K562 (cell line): ENCODE results near the gene IREB2. TPM values are rescaled to one million over a fixed set of nuclear protein-coding genes. Genes with fewer than 3 reads are reported as not detected.

Experiments used
- ARNT ChIP-seq, 2 experiments: fragments of 450-650 bp; IDR thresholded peaks; 2 replicates each; pipeline ENCODE4 v1.6.1; 2016; ENCODE audit warnings: mild to moderate bottlenecking in 1 of 2
- BMI1 ChIP-seq: fragments of 150-350 bp; IDR thresholded peaks from 2 replicates; pipeline ENCODE4 v1.6.1; 2014; ENCODE audit warnings: low read length
- DDX20 ChIP-seq: fragments of 450-650 bp; IDR thresholded peaks from 2 replicates; pipeline ENCODE4 v1.6.1; 2016; ENCODE audit warnings: missing genetic modification characterization, low read depth, mild to moderate bottlenecking, missing compliant biosample characterization, moderate library complexity
- KLF1 ChIP-seq: fragments of 450-650 bp; IDR thresholded peaks from 2 replicates; pipeline ENCODE4 v1.6.1; 2016; ENCODE audit warnings: missing genetic modification characterization, missing compliant biosample characterization
- NR4A1 ChIP-seq, 2 experiments: fragments of 250-450 bp in 1 of 2; fragments of 450-650 bp in 1 of 2; sonication (Bioruptor Pico) in 1 of 2; IDR thresholded peaks; 2 replicates each; pipeline versions ENCODE4 v1.4.0 to v1.6.1; 2016 to 2020; ENCODE audit warnings: mild to moderate bottlenecking in 2 of 2, missing compliant biosample characterization in 1 of 2, missing genetic modification characterization in 1 of 2, moderate library complexity in 1 of 2
- SRF ChIP-seq, 2 experiments: fragments of 250-450, 450-650 bp in 1 of 2; sonication (Bioruptor Pico) in 1 of 2; sonication (generic) in 1 of 2; formaldehyde crosslinking; IDR thresholded peaks; 2 replicates each; pipeline versions ENCODE4 v1.5.0 to v1.5.1; 2020 to 2022; ENCODE audit warnings: mild to moderate bottlenecking in 1 of 2, missing genetic modification reagents in 1 of 2
- TEAD1 ChIP-seq, 2 experiments: fragments of 450-650 bp in 1 of 2; sonication (generic) in 1 of 2; formaldehyde crosslinking; IDR thresholded peaks; 2 replicates each; pipeline versions ENCODE4 v1.4.0 to v1.8.0; 2020 to 2022; ENCODE audit warnings: mild to moderate bottlenecking in 2 of 2, missing genetic modification reagents in 1 of 2
- ZFX ChIP-seq: sonication (generic); formaldehyde crosslinking; IDR thresholded peaks from 2 replicates; pipeline ENCODE4 v1.8.0; 2022; ENCODE audit warnings: mild to moderate bottlenecking, missing genetic modification reagents, moderate library complexity
- ZNF133 ChIP-seq: fragments of 250-450 bp; sonication (Bioruptor Pico); IDR thresholded peaks from 2 replicates; pipeline ENCODE4 v1.4.0; 2020; ENCODE audit warnings: mild to moderate bottlenecking
- polyA plus RNA-seq, 8 experiments: library from polyadenylated mRNA; depleted of rRNA in 4 of 8; stranded (reverse) in 5 of 8; unstranded in 3 of 8; fragments of >200 nt; fragmentation: Nextera tagmentation in 2 of 8; fragmentation: Illumina TruSeq in 1 of 8; extraction: Ambion mirVana in 2 of 8; extraction: Trizol in 1 of 8; gene quantifications; 2 replicates each; pipeline versions ENCODE4 v1.2.1 to v1.2.3, GENCODE V29; 2011 to 2014; ENCODE audit warnings: inconsistent platforms in 1 of 8, missing spikeins in 1 of 8
- total RNA-seq, 7 experiments: library from RNA; depleted of rRNA in 6 of 7; stranded (reverse); fragments of >200 nt in 6 of 7; fragmentation: Illumina TruSeq in 2 of 7; extraction: Trizol in 2 of 7; gene quantifications; 2 replicates each; pipeline versions ENCODE4 v1.2.1 to v1.2.3, GENCODE V29; 2011 to 2021; ENCODE audit warnings: low replicate concordance in 1 of 7
- TF ChIP-seq, protein P1 (sequence below): sonication (generic); formaldehyde crosslinking; IDR thresholded peaks from 2 replicates; pipeline ENCODE4 v1.8.1; 2023; ENCODE audit warnings: mild to moderate bottlenecking, missing genetic modification reagents
- TF ChIP-seq, protein P2 (sequence below): fragments of 450-650 bp; IDR thresholded peaks from 2 replicates; pipeline ENCODE4 v1.6.1; 2016; ENCODE audit warnings: borderline replicate concordance
- TF ChIP-seq, protein P3 (sequence below): fragments of 250-450 bp; sonication (Bioruptor Pico); IDR thresholded peaks from 2 replicates; pipeline ENCODE4 v1.4.0; 2020; ENCODE audit warnings: mild to moderate bottlenecking
- TF ChIP-seq, protein P4 (sequence below): sonication (generic); formaldehyde crosslinking; IDR thresholded peaks from 2 replicates; pipeline ENCODE4 v1.8.1; 2023; ENCODE audit warnings: mild to moderate bottlenecking, missing genetic modification reagents, moderate library complexity
- TF ChIP-seq, protein P5 (sequence below), 2 experiments: IDR thresholded peaks; 2 replicates each; pipeline ENCODE4 v1.6.1; 2012; ENCODE audit warnings: improper control_type of control experiment in 2 of 2, low read depth in 2 of 2, low read length in 2 of 2, borderline replicate concordance in 1 of 2

Gene IREB2
- total and polyA plus RNA-seq, 9 of the 15 experiments (the other 6 are each of a cell fraction or from before 2014, with no cell fraction given): 16.8 to 61.7 (median 34.0) TPM

DNA sequence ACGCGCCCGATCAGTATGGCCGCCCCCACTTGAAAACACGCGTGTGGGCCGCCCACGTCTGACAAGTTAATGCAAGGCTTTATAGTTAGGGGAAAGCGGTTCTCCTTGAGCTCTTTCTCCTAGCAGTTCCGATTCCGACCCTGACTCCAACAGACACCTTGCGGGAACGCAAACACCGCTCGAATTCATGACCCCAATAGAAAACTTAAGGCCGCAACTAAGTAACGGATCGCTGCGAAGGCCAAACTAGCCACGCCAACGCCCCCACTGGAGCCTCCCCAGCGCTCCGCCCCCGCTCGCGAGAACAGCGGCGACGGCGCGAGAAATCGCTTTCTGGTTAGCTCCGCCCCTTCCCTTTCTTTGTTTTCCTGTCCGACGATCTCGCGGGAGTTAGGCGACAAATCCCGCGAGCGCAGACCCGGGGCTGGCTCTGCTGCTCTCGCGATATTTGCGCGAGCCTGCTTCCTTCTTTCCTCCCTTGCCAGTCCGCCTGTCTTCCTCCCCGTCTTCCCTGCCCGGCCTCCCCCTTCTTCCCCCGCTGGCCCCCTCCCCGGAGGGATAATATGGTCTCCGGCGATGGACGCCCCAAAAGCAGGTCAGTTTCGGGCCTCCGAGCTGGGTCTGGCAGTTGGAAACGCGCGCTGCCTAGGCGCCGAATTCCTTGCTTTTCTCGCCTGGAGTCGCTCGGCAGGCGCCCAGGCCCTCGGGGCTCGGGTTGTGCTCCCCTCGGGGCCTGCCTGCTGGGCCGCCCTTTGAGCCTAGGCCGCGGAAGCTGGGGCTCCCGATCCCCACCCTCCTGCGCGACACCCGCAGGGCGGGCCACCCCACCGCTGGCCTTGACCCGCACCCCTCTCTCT lies at the start of gene IREB2 (continued):
- TF ChIP-seq, protein P1, sequence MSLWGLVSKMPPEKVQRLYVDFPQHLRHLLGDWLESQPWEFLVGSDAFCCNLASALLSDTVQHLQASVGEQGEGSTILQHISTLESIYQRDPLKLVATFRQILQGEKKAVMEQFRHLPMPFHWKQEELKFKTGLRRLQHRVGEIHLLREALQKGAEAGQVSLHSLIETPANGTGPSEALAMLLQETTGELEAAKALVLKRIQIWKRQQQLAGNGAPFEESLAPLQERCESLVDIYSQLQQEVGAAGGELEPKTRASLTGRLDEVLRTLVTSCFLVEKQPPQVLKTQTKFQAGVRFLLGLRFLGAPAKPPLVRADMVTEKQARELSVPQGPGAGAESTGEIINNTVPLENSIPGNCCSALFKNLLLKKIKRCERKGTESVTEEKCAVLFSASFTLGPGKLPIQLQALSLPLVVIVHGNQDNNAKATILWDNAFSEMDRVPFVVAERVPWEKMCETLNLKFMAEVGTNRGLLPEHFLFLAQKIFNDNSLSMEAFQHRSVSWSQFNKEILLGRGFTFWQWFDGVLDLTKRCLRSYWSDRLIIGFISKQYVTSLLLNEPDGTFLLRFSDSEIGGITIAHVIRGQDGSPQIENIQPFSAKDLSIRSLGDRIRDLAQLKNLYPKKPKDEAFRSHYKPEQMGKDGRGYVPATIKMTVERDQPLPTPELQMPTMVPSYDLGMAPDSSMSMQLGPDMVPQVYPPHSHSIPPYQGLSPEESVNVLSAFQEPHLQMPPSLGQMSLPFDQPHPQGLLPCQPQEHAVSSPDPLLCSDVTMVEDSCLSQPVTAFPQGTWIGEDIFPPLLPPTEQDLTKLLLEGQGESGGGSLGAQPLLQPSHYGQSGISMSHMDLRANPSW: 0 out of 2 replicates have a peak, but pooled peaks have one; percentile 63
- TF ChIP-seq, protein P2, sequence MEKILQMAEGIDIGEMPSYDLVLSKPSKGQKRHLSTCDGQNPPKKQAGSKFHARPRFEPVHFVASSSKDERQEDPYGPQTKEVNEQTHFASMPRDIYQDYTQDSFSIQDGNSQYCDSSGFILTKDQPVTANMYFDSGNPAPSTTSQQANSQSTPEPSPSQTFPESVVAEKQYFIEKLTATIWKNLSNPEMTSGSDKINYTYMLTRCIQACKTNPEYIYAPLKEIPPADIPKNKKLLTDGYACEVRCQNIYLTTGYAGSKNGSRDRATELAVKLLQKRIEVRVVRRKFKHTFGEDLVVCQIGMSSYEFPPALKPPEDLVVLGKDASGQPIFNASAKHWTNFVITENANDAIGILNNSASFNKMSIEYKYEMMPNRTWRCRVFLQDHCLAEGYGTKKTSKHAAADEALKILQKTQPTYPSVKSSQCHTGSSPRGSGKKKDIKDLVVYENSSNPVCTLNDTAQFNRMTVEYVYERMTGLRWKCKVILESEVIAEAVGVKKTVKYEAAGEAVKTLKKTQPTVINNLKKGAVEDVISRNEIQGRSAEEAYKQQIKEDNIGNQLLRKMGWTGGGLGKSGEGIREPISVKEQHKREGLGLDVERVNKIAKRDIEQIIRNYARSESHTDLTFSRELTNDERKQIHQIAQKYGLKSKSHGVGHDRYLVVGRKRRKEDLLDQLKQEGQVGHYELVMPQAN: peak; percentile 100
- TF ChIP-seq NR4A1 (CRISPR knock-in tag; IDR thresholded peaks at IDR 0.05) (no peak), NR4A1 (tag; IDR thresholded peaks at IDR 0.05) (peak; percentile 63; the same call in 1 of the 2 replicates), DDX20 (tag) (no peak), SRF (CRISPR knock-in tag; IDR thresholded peaks at IDR 0.05) (no peak; a peak in 1 of 4 replicates), KLF1 (tag) (0 out of 2 replicates have a peak, but pooled peaks have one; percentile 48), TEAD1 (CRISPR knock-in tag; IDR thresholded peaks at IDR 0.05) (peak in 1 of 2 experiments; percentile 25; a peak in 1 of 4 replicates), ZFX (CRISPR knock-in tag) (peak; percentile 99), ZNF133 (CRISPR knock-in tag) (no peak), BMI1 (no peak), ARNT (IDR thresholded peaks at IDR 0.05) (no peak)
- TF ChIP-seq, protein P3, sequence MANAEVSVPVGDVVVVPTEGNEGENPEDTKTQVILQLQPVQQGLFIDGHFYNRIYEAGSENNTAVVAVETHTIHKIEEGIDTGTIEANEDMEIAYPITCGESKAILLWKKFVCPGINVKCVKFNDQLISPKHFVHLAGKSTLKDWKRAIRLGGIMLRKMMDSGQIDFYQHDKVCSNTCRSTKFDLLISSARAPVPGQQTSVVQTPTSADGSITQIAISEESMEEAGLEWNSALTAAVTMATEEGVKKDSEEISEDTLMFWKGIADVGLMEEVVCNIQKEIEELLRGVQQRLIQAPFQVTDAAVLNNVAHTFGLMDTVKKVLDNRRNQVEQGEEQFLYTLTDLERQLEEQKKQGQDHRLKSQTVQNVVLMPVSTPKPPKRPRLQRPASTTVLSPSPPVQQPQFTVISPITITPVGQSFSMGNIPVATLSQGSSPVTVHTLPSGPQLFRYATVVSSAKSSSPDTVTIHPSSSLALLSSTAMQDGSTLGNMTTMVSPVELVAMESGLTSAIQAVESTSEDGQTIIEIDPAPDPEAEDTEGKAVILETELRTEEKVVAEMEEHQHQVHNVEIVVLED (CRISPR knock-in tag): no peak
- TF ChIP-seq, protein P4, sequence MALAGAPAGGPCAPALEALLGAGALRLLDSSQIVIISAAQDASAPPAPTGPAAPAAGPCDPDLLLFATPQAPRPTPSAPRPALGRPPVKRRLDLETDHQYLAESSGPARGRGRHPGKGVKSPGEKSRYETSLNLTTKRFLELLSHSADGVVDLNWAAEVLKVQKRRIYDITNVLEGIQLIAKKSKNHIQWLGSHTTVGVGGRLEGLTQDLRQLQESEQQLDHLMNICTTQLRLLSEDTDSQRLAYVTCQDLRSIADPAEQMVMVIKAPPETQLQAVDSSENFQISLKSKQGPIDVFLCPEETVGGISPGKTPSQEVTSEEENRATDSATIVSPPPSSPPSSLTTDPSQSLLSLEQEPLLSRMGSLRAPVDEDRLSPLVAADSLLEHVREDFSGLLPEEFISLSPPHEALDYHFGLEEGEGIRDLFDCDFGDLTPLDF: peak; percentile 56; the same call in 1 of the 2 replicates
- TF ChIP-seq, protein P5, sequence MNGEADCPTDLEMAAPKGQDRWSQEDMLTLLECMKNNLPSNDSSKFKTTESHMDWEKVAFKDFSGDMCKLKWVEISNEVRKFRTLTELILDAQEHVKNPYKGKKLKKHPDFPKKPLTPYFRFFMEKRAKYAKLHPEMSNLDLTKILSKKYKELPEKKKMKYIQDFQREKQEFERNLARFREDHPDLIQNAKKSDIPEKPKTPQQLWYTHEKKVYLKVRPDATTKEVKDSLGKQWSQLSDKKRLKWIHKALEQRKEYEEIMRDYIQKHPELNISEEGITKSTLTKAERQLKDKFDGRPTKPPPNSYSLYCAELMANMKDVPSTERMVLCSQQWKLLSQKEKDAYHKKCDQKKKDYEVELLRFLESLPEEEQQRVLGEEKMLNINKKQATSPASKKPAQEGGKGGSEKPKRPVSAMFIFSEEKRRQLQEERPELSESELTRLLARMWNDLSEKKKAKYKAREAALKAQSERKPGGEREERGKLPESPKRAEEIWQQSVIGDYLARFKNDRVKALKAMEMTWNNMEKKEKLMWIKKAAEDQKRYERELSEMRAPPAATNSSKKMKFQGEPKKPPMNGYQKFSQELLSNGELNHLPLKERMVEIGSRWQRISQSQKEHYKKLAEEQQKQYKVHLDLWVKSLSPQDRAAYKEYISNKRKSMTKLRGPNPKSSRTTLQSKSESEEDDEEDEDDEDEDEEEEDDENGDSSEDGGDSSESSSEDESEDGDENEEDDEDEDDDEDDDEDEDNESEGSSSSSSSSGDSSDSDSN (IDR thresholded peaks at IDR 0.05; ENCODE audit: borderline replicate concordance in 1 of 2, low read depth in 2 of 2, low read length in 2 of 2): 0 out of 4 replicates have a peak, but pooled peaks have one; percentile 38 to 81
